ENCODE measurements around the gene PRKCA. TPM values are rescaled to one million over a fixed set of nuclear protein-coding genes. Genes with fewer than 3 reads are reported as not detected.

Gene PRKCA
- total RNA-seq, 2 experiments from 2014 or later: 63.1 to 68.9 TPM

DNA sequence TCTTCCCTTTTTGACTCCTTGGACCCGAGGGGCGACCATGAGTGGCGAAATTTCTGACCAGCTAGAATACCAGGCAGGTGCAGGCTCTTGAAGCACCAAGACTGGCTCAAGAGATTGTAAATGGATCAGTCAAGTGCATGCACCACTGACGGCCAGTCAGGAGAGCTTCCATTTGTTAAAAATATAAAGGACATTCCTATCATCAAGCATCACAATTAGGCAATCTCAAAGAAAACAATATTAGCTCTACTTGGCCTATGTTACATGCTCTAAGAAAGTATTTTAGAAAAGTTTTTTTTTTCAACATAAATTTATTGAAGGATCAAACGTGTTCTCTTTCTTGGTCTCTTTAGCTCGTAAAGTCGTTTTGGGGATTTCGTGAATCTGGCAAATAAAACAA is 1.5 kb upstream of the PRKCA start:
- ATAC-seq (no peak), DNase-seq (no peak)
- H3K27me3 Mint-ChIP-seq: peaks cover 16% of the 10 kb centered on the region
- H3K27ac Mint-ChIP-seq: no peak overlapping the region
- H3K9me3 Mint-ChIP-seq (ENCODE audit: low read depth): no peaks in the 10 kb centered on the region
- CTCF ChIA-PET: interaction anchor here (1.0 to 2.1 kb wide), 4 partner anchors 9 to 267 kb away, joined by 3 to 11 read pairs (median 3); no protein-coding TSS in a partner anchor
- H3K36me3 Mint-ChIP-seq: peaks cover 13% of the 10 kb centered on the region
- H3K4me3 Mint-ChIP-seq: peak overlapping the region; percentile 90
- H3K4me1 Mint-ChIP-seq: peaks cover 38% of the 10 kb centered on the region

DNA sequence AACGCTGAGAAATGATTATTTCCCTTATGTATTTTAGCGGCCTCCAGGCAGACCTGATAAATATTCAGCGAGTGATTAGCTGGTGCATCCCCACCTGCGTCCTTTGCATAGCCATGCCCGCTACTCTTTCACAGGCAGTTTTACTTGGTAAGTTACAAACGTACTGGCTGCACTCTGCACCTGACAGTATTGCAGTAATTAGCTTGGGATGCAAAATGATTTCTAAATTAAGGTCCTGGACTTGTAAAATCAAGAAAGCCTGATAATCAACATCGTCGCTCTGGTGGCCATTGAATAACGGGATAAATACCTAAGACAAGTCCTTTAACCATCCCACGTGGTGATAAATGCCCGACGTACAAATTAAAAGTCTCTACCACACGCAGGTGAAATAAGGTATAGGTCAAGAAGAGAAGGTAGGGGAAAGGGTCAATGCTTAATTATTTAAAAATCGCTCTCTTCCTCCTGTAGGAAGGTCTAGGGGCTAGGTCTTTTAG is 998 bp upstream of the PRKCA start:
- no peaks in the 10 kb centered on the region for H3K9me3 Mint-ChIP-seq (ENCODE audit: low read depth)
- H3K4me1 Mint-ChIP-seq: peaks cover 41% of the 10 kb centered on the region
- ATAC-seq: no peak
- H3K4me3 Mint-ChIP-seq: peak overlapping the region; percentile 90
- CTCF ChIA-PET: interaction anchor here (0.5 to 2.1 kb wide), 6 partner anchors 9 to 266 kb away, joined by 3 to 11 read pairs (median 3); no protein-coding TSS in a partner anchor
- H3K27ac Mint-ChIP-seq: peak overlapping the region; percentile 82
- no peak for DNase-seq
- peaks cover 15% of the 10 kb centered on the region for H3K36me3 Mint-ChIP-seq
- peaks cover 16% of the 10 kb centered on the region for H3K27me3 Mint-ChIP-seq

DNA sequence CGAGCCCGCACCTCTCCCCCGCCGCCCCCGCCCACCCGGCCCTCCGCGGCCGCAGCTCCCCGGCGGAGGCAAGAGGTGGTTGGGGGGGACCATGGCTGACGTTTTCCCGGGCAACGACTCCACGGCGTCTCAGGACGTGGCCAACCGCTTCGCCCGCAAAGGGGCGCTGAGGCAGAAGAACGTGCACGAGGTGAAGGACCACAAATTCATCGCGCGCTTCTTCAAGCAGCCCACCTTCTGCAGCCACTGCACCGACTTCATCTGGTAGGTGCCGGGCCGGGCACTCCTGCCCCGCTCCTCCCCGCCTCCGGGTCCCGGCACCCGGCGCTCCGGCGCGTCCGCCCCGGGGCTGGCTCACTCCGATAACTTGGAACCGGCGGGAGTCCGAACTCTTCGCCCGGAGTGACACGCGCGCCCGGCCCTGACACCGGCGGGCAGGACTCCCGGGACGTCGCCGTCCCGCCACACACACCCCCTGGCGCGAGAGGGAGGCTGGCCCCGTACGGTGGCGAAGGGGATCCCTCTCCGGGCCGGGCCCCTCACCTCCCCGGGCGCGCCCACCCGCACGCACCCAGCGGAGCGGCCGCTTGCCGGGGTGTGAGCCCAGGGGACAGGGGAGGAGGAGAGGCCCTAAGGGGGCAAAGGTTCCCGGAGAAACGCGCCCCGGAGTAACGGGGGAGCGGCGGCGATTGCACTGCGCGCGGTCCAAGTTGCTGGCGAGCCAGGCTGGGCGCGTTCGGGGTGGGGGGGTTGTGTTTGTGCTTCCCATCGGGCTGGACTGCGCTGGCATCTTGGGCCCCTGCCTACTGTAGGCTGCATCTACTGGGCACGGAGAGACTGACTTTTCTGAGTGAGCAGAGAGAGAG is 581 bp downstream of the PRKCA start:
- Mint-ChIP-seq H3K27ac (peak overlapping the region; percentile 88), H3K27me3 (peaks cover 16% of the 10 kb centered on the region), H3K4me3 (peak overlapping the region; percentile 98), H3K9me3 (ENCODE audit: low read depth) (no peaks in the 10 kb centered on the region), H3K4me1 (peaks cover 52% of the 10 kb centered on the region), H3K36me3 (peaks cover 27% of the 10 kb centered on the region)
- CTCF ChIA-PET: interaction anchor here (1.4 to 1.6 kb wide), 2 partner anchors 27 to 245 kb away, joined by 4 to 5 read pairs; no protein-coding TSS in a partner anchor
- peak; percentile 38 for ATAC-seq
- DNase-seq: peak; percentile 70

DNA sequence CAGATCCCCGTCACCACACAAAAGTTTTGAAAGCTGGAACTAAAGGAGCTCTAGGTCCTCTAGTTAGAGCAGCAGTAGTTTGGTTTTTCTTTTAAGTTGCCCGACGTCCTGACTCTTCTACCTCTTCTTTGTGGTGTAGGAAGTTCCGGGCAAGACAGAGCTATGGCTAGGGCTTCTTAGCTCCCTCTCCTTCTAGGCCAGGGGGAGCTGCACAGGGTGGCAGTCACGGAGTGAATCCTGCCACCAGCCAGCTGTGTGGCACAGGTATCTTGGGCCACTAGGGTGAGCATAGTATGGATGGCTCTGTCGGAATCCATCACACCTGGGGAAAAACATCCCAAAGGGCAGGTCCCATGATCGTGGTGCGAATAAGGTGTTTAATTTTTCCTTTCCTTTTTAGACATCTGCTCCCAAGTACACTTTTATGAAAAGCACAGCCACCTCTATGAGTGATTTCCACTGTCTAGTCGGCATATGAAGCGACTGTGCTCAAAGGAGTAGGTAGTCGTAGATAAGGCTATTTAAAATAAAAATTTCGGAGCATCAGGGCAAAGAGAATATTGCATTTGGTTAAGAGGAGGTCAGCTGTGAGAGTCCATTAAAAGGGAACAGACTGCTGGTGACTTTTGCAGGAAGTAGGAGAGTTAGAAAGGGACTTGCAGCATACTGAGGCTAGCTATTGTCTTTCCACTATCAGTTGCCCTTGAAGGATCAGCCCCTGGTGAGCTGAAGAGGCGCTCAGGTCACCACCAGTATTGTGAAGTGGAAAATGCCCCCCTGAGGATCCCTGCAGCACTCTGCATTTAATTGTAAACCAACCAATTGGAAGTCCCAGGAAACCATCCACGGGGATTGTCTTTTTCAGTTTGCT is 2.1 kb downstream of the PRKCA start:
- CTCF ChIA-PET: interaction anchor here (1.3 to 1.6 kb wide), 2 partner anchors 26 to 262 kb away, joined by 4 to 5 read pairs; no protein-coding TSS in a partner anchor
- H3K27me3 Mint-ChIP-seq: peaks cover 16% of the 10 kb centered on the region
- ATAC-seq: peak; percentile 8
- peak overlapping the region; percentile 88 for H3K27ac Mint-ChIP-seq
- H3K4me3 Mint-ChIP-seq: peak overlapping the region; percentile 98
- H3K36me3 Mint-ChIP-seq: peaks cover 41% of the 10 kb centered on the region
- DNase-seq: peak; percentile 49
- peaks cover 66% of the 10 kb centered on the region for H3K4me1 Mint-ChIP-seq
- no peaks in the 10 kb centered on the region for H3K9me3 Mint-ChIP-seq (ENCODE audit: low read depth)

DNA sequence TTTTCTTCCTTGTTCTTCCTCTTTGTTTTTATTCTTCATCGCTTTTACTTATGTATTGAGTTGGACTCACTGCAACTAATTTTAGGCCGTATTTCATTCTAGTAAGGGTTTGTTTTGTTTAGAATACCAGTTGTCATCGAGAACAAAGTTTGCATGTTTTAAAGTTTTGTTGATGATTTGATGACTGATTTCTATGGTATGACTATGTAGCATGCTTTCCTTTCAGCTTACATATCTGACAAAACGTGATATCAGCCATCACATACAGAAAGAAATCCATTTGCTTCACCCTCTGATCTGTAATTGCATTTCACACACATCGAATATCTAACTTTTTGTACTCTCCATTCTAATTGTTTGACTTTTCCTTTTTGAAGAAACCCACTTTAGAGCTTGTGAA is 4.0 kb downstream of the PRKCA start:
- Mint-ChIP-seq H3K27me3 (peaks cover 3% of the 10 kb centered on the region), H3K27ac (peak overlapping the region; percentile 76), H3K4me1 (peaks cover 69% of the 10 kb centered on the region), H3K36me3 (peaks cover 57% of the 10 kb centered on the region), H3K9me3 (ENCODE audit: low read depth) (no peaks in the 10 kb centered on the region), H3K4me3 (peak overlapping the region; percentile 61)
- CTCF ChIA-PET: interaction anchor here (1.0 kb wide), 1 partner anchor 150 kb away, joined by 3 read pairs; no protein-coding TSS in a partner anchor
- DNase-seq (no peak), ATAC-seq (no peak)

DNA sequence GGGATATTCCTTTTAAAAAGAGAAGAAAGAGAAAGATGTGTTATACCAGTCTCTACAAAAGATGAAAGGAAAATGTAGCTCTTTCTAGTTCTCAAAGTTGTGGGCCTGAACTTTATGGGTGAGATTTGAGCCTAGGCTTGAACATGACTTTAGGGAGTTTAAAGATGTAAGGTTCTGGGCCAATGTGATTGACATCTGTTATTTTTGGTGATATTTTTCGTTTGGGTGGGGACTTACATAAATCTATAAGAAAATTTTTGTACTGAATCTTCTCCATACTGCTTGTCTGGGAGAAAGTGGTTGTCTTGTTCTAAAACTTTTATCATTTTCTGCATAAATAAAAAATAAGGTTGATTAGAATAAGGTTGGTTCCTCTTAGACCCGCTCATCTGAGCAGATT is 4.8 kb downstream of the PRKCA start:
- H3K36me3 Mint-ChIP-seq: peaks cover 55% of the 10 kb centered on the region
- DNase-seq (no peak), ATAC-seq (no peak)
- CTCF ChIA-PET: no interaction called here
- peaks cover 71% of the 10 kb centered on the region for H3K4me1 Mint-ChIP-seq
- no peaks in the 10 kb centered on the region for H3K27me3 Mint-ChIP-seq
- H3K27ac Mint-ChIP-seq: no peak overlapping the region
- no peak overlapping the region for H3K4me3 Mint-ChIP-seq
- no peaks in the 10 kb centered on the region for H3K9me3 Mint-ChIP-seq (ENCODE audit: low read depth)

- Mint-ChIP-seq H3K4me1 (peaks cover 81% of the 10 kb centered on the region), H3K36me3 (peaks cover 55% of the 10 kb centered on the region), H3K27ac (no peak overlapping the region), H3K27me3 (no peaks in the 10 kb centered on the region), H3K9me3 (ENCODE audit: low read depth) (no peaks in the 10 kb centered on the region), H3K4me3 (no peak overlapping the region)
- no peak for DNase-seq
- CTCF ChIA-PET: no interaction called here
- ATAC-seq: no peak
Observed at GRCh38 chr17:66308856-66309255, 6.4 kb downstream of the PRKCA start.

DNA sequence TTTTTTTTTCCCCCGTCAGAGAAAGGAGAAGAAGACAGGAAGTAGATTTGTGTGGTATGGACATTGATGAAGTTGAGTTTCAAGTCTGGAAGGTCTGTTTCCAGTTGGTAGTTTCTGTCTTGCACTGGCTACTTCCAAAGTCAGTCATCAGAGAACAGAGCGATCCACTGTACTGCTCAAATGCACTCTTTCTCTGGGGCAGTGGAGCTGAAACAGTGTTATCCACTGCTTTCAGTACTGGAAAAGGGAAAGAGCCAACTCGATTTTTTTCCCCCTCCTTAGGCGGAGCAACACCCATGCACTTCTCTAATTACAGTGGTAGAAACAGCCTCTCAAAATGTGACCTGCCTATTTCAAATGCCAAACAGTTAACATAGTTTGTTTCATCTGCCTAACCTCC is 7.4 kb downstream of the PRKCA start:
- ATAC-seq (no peak), DNase-seq (no peak)
- CTCF ChIA-PET: interaction anchor here (1.2 kb wide), 1 partner anchor 9 kb away, joined by 3 read pairs; no protein-coding TSS in a partner anchor
- Mint-ChIP-seq H3K4me1 (peaks cover 76% of the 10 kb centered on the region), H3K27ac (peak overlapping the region; percentile 27), H3K4me3 (no peak overlapping the region), H3K9me3 (ENCODE audit: low read depth) (no peaks in the 10 kb centered on the region), H3K36me3 (peaks cover 51% of the 10 kb centered on the region), H3K27me3 (no peaks in the 10 kb centered on the region)

GRCh38 chr17:66310528-66311148 is 8.2 kb downstream of the PRKCA start:
- H3K36me3 Mint-ChIP-seq: peaks cover 56% of the 10 kb centered on the region
- CTCF ChIA-PET: interaction anchor here (1.2 kb wide), 1 partner anchor 9 kb away, joined by 3 read pairs; no protein-coding TSS in a partner anchor
- peaks cover 67% of the 10 kb centered on the region for H3K4me1 Mint-ChIP-seq
- ATAC-seq (no peak), DNase-seq (no peak)
- H3K9me3 Mint-ChIP-seq (ENCODE audit: low read depth): no peaks in the 10 kb centered on the region
- no peak overlapping the region for H3K27ac Mint-ChIP-seq
- H3K27me3 Mint-ChIP-seq: no peaks in the 10 kb centered on the region
- H3K4me3 Mint-ChIP-seq: no peak overlapping the region

DNA sequence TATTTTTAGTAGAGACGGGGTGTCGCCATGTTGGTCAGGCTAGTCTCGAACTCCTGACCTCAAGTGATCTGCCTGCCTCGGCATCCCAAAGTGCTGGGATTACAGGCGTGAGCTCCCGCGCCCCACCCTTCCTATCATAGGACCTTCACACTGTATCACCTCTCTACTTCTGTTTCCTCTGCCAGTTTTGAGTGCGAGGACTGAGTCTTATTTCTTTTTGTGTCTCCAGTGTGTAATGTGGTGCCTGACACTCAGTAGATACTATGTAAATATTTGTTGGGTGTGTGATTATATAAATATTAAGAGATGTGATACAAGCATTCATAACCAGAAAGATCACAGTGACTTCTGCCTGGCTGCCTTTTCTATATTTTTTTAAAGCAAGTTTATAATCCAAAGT is 10.5 kb downstream of the PRKCA start:
- Mint-ChIP-seq H3K4me1 (peaks cover 64% of the 10 kb centered on the region), H3K27ac (no peak overlapping the region), H3K4me3 (no peak overlapping the region), H3K9me3 (ENCODE audit: low read depth) (no peaks in the 10 kb centered on the region), H3K36me3 (peaks cover 57% of the 10 kb centered on the region), H3K27me3 (no peaks in the 10 kb centered on the region)
- no peak for DNase-seq
- ATAC-seq: no peak
- CTCF ChIA-PET: interaction anchor here (0.6 to 1.1 kb wide), 2 partner anchors 160 to 254 kb away, joined by 3 to 4 read pairs; no protein-coding TSS in a partner anchor

GRCh38 chr17:66313325-66313724 is 10.9 kb downstream of the PRKCA start:
- DNase-seq (no peak), ATAC-seq (no peak)
- Mint-ChIP-seq H3K36me3 (peaks cover 56% of the 10 kb centered on the region), H3K27ac (no peak overlapping the region), H3K4me3 (no peak overlapping the region), H3K27me3 (no peaks in the 10 kb centered on the region), H3K9me3 (ENCODE audit: low read depth) (no peaks in the 10 kb centered on the region), H3K4me1 (peaks cover 60% of the 10 kb centered on the region)
- CTCF ChIA-PET: interaction anchor here (0.6 to 1.1 kb wide), 2 partner anchors 160 to 254 kb away, joined by 3 to 4 read pairs; no protein-coding TSS in a partner anchor

GRCh38 chr17:66313995-66314659 is 11.7 kb downstream of the PRKCA start:
- DNase-seq: no peak
- Mint-ChIP-seq H3K36me3 (peaks cover 53% of the 10 kb centered on the region), H3K27ac (no peak overlapping the region), H3K4me3 (no peak overlapping the region), H3K27me3 (no peaks in the 10 kb centered on the region), H3K4me1 (peaks cover 53% of the 10 kb centered on the region), H3K9me3 (ENCODE audit: low read depth) (no peaks in the 10 kb centered on the region)
- peak; percentile 23 for ATAC-seq
- CTCF ChIA-PET: no interaction called here

Data from activated CD8-positive, alpha-beta memory T cell treated with anti-CD3 and anti-CD28 coated beads, Interleukin-2, amount 10 ng/mL, durations not matched to agents 7 days and 5 days (primary cell).